GM19463 (cell line): ENCODE measurements around the gene B4GALT1.
"Not testable (repeated sequence)": the region's sequence is repeated elsewhere in the genome, so short reads cannot be mapped to it uniquely, and the experiment has no call there.

Experiments
- ATAC-seq: cut with Tn5 transposase; IDR thresholded peaks from one replicate; pipeline ENCODE4 v1.9.1; 2021; ENCODE audit warnings: mild to moderate bottlenecking, moderate library complexity; ENCODE audit not compliant: unreplicated experiment

The B4GALT1 gene

GRCh38 chr9:33185406-33185805 lies 18.3 kb upstream of the B4GALT1 start:
- no peak for ATAC-seq

- ATAC-seq, result no peak
Measured at GRCh38 chr9:33184963-33185362, 17.8 kb upstream of the B4GALT1 start.

GRCh38 chr9:33182519-33182918 lies 15.4 kb upstream of the B4GALT1 start:
- ATAC-seq, result no peak

DNA sequence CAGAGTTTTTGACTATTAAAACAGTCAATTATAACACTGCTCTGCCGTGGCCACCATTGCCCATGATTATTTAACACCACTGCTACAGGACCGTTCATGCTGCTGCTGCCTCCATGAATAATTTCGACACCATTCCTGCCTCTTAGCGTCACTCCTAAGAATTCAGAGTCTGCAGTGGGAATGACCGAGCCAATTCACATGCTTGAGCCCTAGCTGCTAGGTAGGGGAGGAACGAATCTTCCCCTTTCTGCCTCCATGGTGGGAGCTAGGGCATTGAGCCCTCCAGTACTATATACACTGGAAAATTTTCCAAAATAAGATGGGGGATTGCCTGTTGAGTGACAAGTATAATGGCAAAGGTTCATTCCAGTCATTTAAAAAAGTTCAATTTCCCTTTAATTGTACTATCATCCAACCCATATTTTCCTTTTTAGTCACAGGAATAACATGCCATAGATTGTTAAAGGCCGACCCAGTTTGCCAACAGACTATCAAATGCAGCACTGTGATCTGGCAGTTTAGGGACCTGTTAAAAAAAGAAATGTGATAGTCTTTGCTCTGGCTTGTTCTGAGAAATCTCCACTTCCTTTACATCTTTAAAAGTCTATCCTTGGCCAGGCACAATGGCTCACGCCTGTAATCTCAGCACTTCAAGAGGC lies 13.5 kb upstream of the B4GALT1 start:
- no peak for ATAC-seq

DNA sequence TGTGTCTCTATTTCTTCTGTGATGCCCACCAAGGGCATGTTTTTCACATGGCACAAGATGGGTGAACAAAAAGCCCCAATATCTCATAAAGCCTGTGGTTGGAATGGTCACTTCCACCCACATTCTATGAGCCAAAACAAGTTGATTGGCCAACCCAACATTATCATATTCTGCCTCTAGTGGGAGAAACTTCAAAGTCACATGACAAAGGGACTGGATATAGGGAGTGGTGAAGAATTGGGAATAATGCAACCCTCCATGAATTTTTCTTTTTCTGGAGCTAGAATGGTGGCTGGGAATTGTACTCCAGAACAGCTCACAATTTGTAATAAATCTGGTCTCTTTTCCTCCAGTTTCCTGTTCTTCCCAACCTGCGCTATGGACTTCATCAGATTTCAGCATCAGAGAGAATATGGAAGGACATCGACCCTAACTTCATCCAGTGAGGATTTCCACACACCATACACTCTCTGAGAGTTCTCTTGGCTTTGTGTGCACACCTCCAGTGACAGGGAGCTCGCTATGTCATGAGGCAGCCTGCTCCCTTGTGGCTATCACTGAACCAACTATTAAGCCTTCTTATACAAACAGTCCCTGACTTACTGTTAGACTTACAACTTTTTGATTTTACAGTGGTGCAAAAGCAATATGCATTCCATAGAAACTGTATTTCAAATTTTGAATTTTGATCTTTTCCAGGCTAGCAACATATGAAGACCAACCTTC lies 12.0 kb upstream of the B4GALT1 start:
- no peak for ATAC-seq

DNA sequence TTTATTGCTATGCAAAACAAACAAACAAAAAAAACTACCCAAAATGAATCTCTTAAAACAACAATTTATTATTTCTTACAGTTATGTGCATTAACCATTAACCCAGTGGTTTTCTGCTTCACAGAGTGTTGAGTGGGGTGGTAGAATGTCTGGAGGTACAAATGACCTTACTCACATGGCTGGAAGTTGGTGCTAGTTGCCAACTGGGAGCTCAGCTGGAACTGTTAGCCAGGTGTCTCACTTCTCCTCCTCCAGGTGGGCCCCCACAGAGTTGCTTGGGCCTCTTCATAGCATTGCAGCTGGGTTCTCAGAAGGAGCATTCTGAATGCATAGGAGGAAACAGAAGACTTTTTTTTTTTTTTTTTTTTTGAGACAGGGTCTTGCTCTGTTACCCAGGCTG lies 10.5 kb upstream of the B4GALT1 start:
- ATAC-seq, result peak; percentile 95

DNA sequence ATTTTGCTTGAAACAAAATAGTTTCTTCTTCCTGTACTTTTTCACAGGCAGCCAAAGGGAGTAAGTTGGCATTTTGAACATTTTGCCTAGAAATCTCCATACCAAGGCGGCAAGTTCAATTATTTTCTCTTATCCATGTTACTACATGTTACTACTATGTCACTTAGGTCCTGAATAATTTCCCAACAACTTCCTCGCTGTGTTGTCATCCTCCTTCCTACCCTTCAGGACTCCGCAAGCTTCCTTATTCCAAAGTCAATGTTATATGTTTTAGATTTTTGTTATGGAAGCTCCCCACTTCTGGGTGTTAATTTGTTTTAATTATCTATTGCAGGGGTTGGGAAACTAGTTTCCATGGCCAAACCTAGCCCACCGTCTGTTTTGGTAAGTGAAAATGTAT lies 9.9 kb upstream of the B4GALT1 start:
- ATAC-seq, result no peak

DNA sequence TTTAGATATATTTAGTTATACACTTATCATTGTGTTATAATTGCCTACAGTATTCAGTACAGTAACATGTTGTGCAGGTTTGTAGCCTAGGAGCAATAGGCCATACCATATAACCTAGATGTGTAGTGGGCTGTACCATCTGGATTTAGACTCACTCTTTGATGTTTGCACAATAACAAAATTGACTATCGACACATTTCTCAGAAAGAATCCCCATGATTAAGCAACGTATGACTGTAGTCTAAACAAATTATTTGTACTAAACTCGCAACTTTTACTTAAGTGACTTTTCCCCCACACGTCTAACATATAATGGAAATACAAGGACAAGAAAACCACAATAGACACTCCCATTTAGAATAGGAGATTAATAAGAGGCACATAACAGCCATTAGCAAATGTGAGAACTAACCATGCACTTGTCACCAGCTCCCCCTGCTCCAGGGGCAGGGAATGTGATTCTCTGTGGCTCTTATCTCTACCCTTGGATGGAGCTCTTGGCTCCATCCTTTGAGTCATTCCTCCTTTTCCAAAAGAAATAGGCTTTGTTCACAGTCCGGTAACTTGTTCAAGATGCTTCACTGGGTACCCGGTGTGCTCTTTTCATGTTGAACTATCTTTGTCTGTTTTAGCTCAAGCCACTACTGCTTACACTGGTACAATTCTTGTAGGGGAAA lies 8.7 kb upstream of the B4GALT1 start:
- no peak for ATAC-seq

DNA sequence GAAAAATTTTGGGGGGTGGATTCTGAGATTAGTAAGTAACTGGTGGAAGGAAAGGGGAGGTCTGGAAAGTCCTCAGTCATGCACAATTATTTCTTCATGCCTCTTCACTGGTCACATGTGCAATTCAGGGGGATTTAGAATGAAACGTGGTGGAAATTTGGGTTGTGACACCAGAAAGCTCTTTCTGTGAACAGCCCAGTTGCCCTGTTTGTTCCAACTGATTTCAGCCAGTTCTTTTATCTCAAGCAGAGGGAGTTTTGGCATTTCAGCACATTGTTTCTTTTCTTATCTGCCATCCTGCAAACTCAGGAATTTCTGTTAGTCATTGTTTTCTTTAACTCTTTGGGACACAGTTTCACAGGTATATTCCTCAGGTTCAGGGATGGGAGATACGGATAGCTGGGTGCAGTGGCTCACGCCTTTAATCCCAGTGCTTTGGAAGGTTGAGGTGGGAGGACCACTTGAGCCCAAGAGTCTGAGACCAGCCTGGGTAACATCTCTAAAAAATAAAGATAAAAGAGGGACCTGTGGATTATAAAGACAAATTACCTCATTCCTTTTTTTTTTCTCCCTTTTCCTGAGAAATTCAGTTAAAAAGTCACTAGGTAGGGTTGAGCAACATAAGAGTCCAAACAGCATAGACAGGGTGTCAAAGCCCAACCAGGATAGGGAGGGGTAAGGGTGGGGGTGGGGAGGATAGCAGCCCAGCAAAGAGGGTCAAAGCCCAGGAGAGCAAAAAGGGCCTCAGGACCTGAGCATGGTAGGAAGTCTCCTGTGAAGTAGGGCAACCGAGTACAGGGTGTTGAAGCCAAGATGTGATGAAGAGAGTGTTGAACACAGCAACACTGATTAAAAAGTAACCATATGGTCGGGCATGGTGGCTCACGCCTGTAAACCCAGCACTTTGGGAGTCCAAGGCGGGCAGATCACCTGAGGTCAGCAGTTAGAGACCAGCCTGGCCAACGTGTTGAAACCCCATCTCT lies 5.4 kb upstream of the B4GALT1 start:
- no peak for ATAC-seq

DNA sequence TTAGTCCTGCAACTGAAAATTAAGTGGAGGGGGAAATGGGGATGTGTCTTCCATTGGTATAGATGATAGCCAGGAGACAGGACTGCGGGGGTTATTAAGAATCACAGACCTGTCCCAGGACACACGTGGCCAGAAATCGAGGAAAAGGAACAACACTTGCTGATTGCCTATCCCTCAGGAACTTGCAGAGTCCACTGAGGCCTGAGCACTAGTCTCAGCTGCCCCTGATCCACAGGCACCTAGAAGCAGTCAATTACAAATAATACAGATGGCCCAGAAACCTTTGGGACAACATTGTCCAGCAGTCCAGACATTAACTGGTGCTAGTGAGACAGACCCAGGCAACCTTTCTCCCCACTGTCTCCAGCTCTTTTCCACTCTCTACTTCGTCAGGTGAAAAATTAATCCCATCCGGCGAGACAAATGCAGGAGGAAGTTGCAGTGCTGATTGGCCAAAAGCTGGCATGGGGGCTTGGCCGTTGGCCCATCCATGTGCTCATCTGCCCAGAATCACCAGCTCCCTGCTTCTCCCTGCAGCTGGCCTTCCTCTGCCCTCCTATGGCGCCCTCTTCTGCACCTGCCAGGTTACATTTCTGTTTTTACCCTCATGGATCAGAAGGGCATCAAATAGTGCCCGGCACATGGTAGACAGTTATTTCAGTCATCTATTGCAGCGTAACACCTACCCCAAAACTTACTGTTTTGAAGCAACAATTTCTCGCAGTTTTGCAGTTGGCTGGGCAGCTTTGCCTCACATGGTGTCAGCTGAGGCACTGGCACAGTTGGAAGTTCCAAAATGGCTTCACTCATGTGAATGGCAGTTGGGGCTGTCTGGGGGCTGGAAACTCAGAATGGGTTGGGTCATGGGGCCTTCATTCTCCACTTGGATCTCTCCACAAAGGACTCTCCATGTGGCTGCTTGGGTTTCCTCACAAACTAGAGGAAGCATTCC lies 3.6 kb upstream of the B4GALT1 start:
- no peak for ATAC-seq

GRCh38 chr9:33168941-33169544 lies 1.9 kb upstream of the B4GALT1 start:
- no peak for ATAC-seq

DNA sequence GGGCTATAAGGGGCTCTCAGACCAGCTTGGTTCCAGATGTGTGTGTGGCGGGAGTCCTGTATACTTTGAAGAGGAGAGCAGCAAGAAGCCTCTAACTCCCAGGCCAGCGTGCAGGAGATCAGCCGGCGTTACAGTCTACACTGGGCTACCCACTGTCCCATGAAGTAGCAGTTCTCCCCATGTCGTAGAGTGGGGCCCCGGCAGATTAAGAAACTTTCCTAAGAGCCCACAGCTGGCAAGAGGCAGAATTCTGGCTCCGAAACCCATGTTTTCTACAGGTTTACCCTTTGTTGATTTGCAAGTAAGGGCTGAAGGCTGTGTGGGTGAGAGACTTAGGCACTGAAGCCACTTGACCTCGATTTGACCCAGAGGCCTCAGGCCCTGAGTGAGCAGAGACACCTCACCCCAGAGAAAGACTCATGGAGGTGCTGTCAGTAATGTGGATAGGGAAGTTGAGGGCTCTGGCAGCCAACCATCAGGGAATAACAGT lies 881 bp upstream of the B4GALT1 start:
- no peak for ATAC-seq

DNA sequence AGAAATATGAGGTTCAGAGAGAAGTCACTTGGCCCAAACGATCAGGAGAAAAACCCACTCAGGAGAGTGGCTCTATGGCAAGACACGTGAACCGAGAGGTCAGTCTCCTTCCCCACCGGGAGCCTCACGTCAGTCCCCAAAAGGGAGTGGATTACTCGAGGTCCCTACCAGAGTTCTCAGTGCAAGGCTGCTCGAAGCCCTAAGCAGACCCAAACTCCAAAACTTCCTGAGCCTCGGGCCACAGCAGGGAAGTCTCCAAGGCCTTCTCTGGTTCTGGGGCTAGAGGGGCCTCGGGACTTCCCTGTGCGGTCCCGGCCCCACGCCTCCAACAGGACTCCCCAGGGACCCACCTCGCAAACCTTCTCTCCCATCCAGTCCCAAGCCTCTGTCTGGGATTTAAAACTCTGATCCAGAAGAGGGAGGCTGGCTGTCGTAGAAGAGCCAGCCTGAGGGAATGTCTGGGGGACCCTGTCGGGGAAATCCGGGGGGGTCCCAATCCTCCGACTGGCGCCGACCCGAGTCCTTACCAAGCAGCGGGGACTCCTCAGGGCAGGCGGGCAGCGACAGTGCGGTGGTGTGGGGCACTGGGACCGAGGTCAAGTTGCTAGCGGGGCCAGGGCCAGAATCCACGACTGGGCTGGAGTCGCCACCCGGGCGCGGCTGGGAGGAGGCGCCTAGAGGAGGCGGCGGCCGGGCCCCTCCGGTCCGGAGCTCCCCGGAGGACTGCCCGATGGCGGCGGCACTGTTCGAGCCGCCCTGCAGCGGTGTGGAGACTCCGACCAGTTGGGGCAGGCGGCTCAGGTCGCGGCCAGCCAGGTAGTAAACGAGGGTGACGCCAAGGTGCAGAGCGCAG lies 679 bp downstream of the B4GALT1 start:
- ATAC-seq, result peak; percentile 3

- ATAC-seq, result peak; percentile 20
Measured at GRCh38 chr9:33165263-33166151, 1.6 kb downstream of the B4GALT1 start.

DNA sequence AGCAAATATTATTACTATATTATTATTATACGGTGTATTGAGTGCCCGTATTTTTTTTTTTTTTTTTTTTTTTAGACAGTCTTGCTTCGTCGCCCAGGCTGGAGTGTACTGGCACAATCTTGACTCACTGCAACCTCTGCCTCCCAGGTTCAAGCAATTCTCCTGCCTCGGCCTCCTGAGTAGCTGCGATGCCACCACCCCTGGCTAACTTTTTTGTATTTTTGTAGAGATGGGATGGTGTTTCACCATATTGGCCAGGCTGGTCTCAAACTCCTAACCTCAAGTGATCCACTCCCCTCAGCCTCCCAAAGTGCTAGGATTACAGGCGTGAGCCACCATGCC lies 2.2 kb downstream of the B4GALT1 start:
- ATAC-seq, result not testable (repeated sequence)

GRCh38 chr9:33164138-33164809 lies 2.9 kb downstream of the B4GALT1 start:
- peak; percentile 25 for ATAC-seq
